T-cell (primary cell): ENCODE measurements around the gene BNC2. TPM values are rescaled to one million over a fixed set of nuclear protein-coding genes. Genes with fewer than 3 reads are reported as not detected.

ENCODE experiments used
- ATAC-seq, 4 experiments: fragments of 200-7000 bp in 3 of 4; fragments of 150-1000 bp in 1 of 4; cut with Tn5 transposase; replicated peaks in 1 of 4; 1 replicate in 3 of 4; 2 replicates in 1 of 4; pipeline ENCODE4 v1.10.0; 2021; ENCODE audit warnings: moderate library complexity in 3 of 4, mild to moderate bottlenecking in 2 of 4, moderate number of reproducible peaks in 1 of 4
- CTCF ChIA-PET, 2 donors: fragments of 300-600 bp; sonication (Branson Sonifier 250); formaldehyde crosslinking; loops; one replicate each; lab custom pipeline; 2022; ENCODE audit warnings: antibody characterized with exemption in 2 of 2; lab: Charles Lee
- POLR2A ChIA-PET, 2 donors: fragments of 300-600 bp; sonication (Branson Sonifier 250); formaldehyde crosslinking; loops; one replicate each; lab custom pipeline; 2022; ENCODE audit warnings: antibody characterized with exemption in 2 of 2; lab: Charles Lee
- DNase-seq, 35 experiments: peaks; one replicate each; pipeline versions ENCODE4 v3.0.0 to v3.0.0-alpha.2; 2013 to 2023
- H3K27ac ChIP-seq: one replicate; pipeline ENCODE4 v1.5.1; 2013; ENCODE audit warnings: low read length
- H3K27me3 ChIP-seq, 2 experiments: replicated peaks in 1 of 2; 1 replicate in 1 of 2; 2 replicates in 1 of 2; pipeline versions ENCODE4 v1.6.1 to v1.7.0; 2013; ENCODE audit warnings: low read length in 1 of 2, mixed read lengths in 1 of 2; ENCODE audit not compliant: control insufficient read depth in 2 of 2, insufficient read depth in 2 of 2; ENCODE audit errors: extremely low read depth in 1 of 2
- H3K36me3 ChIP-seq, 2 donors: 1 replicate in 1 of 2; 2 replicates in 1 of 2; pipeline versions ENCODE4 v1.6.1 to v1.7.0; 2013; ENCODE audit warnings: low read length in 1 of 2; ENCODE audit not compliant: control insufficient read depth in 2 of 2, insufficient read depth in 1 of 2; ENCODE audit errors: extremely low read depth in 1 of 2
- H3K4me1 ChIP-seq, 2 experiments: 1 replicate in 1 of 2; 2 replicates in 1 of 2; pipeline versions ENCODE4 v1.6.1 to v1.7.0; 2013; ENCODE audit warnings: low read length in 2 of 2, mixed read lengths in 1 of 2; ENCODE audit not compliant: insufficient read depth in 2 of 2, control insufficient read depth in 1 of 2; ENCODE audit errors: extremely low read depth in 1 of 2
- H3K4me3 ChIP-seq, 2 donors: 1 replicate in 1 of 2; 2 replicates in 1 of 2; pipeline versions ENCODE4 v1.5.1 to v1.7.0; 2013; ENCODE audit warnings: mild to moderate bottlenecking in 2 of 2, low read length in 1 of 2, moderate library complexity in 1 of 2; ENCODE audit not compliant: control insufficient read depth in 1 of 2; ENCODE audit errors: extremely low read depth in 1 of 2
- H3K9me3 ChIP-seq: 2 replicates; pipeline ENCODE4 v1.7.0; 2013
- H3K27ac Mint-ChIP-seq, 2 donors: one replicate each; pipeline ENCODE4 v1.8.0; 2020 to 2021; ENCODE audit warnings: mild to moderate bottlenecking in 2 of 2, mixed read lengths in 2 of 2
- H3K27me3 Mint-ChIP-seq, 2 donors: one replicate each; pipeline ENCODE4 v1.8.0; 2021 to 2022; ENCODE audit warnings: mixed read lengths in 2 of 2
- H3K36me3 Mint-ChIP-seq: one replicate; pipeline ENCODE4 v1.8.0; 2021; ENCODE audit warnings: mixed read lengths
- H3K4me1 Mint-ChIP-seq, 3 donors: one replicate each; pipeline ENCODE4 v1.8.0; 2020 to 2022; ENCODE audit warnings: mixed read lengths in 3 of 3, mild to moderate bottlenecking in 1 of 3
- H3K4me3 Mint-ChIP-seq, 3 donors: one replicate each; pipeline ENCODE4 v1.8.0; 2020 to 2022; ENCODE audit warnings: mild to moderate bottlenecking in 3 of 3, mixed read lengths in 3 of 3, moderate library complexity in 3 of 3
- H3K9me3 Mint-ChIP-seq, 3 donors: one replicate each; pipeline ENCODE4 v1.8.0; 2020 to 2022; ENCODE audit warnings: mixed read lengths in 3 of 3
- WGBS: methylation state at CpG from one replicate; pipeline ENCODE4 v1.1.5; 2013; ENCODE audit warnings: missing lambda C conversion rate; ENCODE audit not compliant: insufficient coverage; 5-methylcytosine and 5-hydroxymethylcytosine counted together
- total RNA-seq, 35 experiments: library from RNA in 6 of 35; stranded (reverse) in 6 of 35; fragments of 120-200 nt in 1 of 35; gene quantifications; one replicate each; pipeline versions ENCODE4 v1.2.1 to v1.2.4 and lab custom pipeline; 2013 to 2026

Gene BNC2
- total RNA-seq, 5 donors from 2014 or later (not counting 1 experiment from before 2014, with no cell fraction given) = 0.03 to 2.1 (median 0.57) TPM

DNA sequence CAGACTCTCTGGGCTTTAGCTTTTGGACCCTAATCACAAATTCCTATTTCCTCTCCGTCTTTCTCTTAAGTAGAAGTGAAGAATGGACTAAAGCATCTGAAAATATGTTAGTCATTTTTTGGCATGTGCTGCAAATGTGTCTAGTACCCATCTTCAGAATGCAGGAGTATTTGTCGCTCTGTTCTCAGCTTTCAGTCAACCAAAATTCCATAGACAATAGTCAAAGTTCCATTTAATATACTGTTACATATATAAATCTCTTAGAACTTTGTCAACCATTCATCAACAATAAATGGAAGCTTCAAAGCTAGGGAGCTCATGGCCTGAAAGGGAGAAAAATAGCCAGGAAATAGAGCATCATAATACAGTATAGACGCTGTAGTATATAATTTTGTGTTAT, 509.4 kb downstream of the BNC2 start:
- peaks cover 6 to 10% (median 7%) of the 10 kb centered on the region in 3 donors for H3K9me3 Mint-ChIP-seq
- ChIA-PET POLR2A (no interaction called here), CTCF (no interaction called here)
- WGBS = no CpG with 5 or more reads among the region's 3 CpGs
- H3K36me3 ChIP-seq = no peaks in the 10 kb centered on the region
- no peaks in the 10 kb centered on the region for H3K4me1 ChIP-seq
- no peak overlapping the region for H3K4me3 ChIP-seq
- H3K36me3 Mint-ChIP-seq = no peaks in the 10 kb centered on the region
- H3K27me3 ChIP-seq = peaks cover 0 to 4% of the 10 kb centered on the region in 2 experiments
- no peak overlapping the region for H3K27ac ChIP-seq
- H3K27me3 Mint-ChIP-seq = no peaks in the 10 kb centered on the region
- ATAC-seq (no peak), DNase-seq (no peak)
- H3K4me3 Mint-ChIP-seq = no peak overlapping the region
- no peak overlapping the region for H3K27ac Mint-ChIP-seq
- H3K4me1 Mint-ChIP-seq = no peaks in the 10 kb centered on the region
- H3K9me3 ChIP-seq = no peaks in the 10 kb centered on the region

- H3K27me3 ChIP-seq = peaks cover 0 to 4% of the 10 kb centered on the region in 2 experiments
- DNase-seq = no peak
- CTCF ChIA-PET = no interaction called here
- H3K9me3 ChIP-seq = no peaks in the 10 kb centered on the region
- no peak overlapping the region for H3K4me3 ChIP-seq
- Mint-ChIP-seq H3K4me3 (no peak overlapping the region), H3K9me3 (peaks cover 3 to 7% (median 4%) of the 10 kb centered on the region in 3 donors), H3K27me3 (no peaks in the 10 kb centered on the region), H3K36me3 (no peaks in the 10 kb centered on the region), H3K27ac (no peak overlapping the region), H3K4me1 (no peaks in the 10 kb centered on the region)
- no peak overlapping the region for H3K27ac ChIP-seq
- 76% methylated on average over 2 of the region's 3 CpGs for WGBS
- no peak for ATAC-seq
- H3K36me3 ChIP-seq = no peaks in the 10 kb centered on the region
- H3K4me1 ChIP-seq = no peaks in the 10 kb centered on the region
- POLR2A ChIA-PET = no interaction called here
Measured at GRCh38 chr9:16360247-16360646, 510.2 kb downstream of the BNC2 start.
